Loucy (cell line): ENCODE data around the gene DOC2A.
"Not testable (repeated sequence)": the region's sequence is repeated elsewhere in the genome, so short reads cannot be mapped to it uniquely, and the experiment has no call there.

Experiments
- H2AFZ ChIP-seq: fragments of 200-600 bp; sonication (generic); 2 replicates; pipeline ENCODE4 v1.6.0; 2016; ENCODE audit warnings: antibody characterized with exemption, mild to moderate bottlenecking, low read length, moderate library complexity
- H3F3A ChIP-seq: fragments of 200-600 bp; 2 replicates; pipeline ENCODE4 v1.6.0; 2016; ENCODE audit warnings: antibody characterized with exemption, low read depth, mild to moderate bottlenecking
- H3K27me3 ChIP-seq: fragments of 200-600 bp; sonication (generic); 2 replicates; pipeline ENCODE4 v1.6.1; 2014; ENCODE audit warnings: low read length, mild to moderate bottlenecking; ENCODE audit not compliant: insufficient read depth, poor library complexity, severe bottlenecking
- H3K36me3 ChIP-seq: fragments of 200-600 bp; sonication (generic); 2 replicates; pipeline ENCODE4 v1.6.1; 2016; ENCODE audit warnings: low read length; ENCODE audit not compliant: insufficient read depth
- H3K4me1 ChIP-seq: fragments of 200-600 bp; sonication (generic); 2 replicates; pipeline ENCODE4 v1.5.1; 2014; ENCODE audit warnings: low read length, mild to moderate bottlenecking; ENCODE audit not compliant: insufficient read depth, poor library complexity, severe bottlenecking
- H3K4me2 ChIP-seq: fragments of 200-600 bp; sonication (generic); 2 replicates; pipeline ENCODE4 v1.6.0; 2014; ENCODE audit warnings: antibody characterized with exemption, low read length, low read depth, mild to moderate bottlenecking; ENCODE audit not compliant: poor library complexity, severe bottlenecking
- H3K4me3 ChIP-seq: fragments of 200-600 bp; sonication (generic); 2 replicates; pipeline ENCODE4 v1.5.1; 2014; ENCODE audit warnings: low read length, mild to moderate bottlenecking, mixed read lengths; ENCODE audit not compliant: poor library complexity, severe bottlenecking
- H3K79me2 ChIP-seq: fragments of 200-600 bp; sonication (generic); 2 replicates; pipeline ENCODE4 v1.6.1; 2014; ENCODE audit warnings: low read length; ENCODE audit not compliant: insufficient read depth
- H3K9ac ChIP-seq: fragments of 200-600 bp; sonication (generic); 2 replicates; pipeline ENCODE4 v1.6.0; 2014; ENCODE audit warnings: mild to moderate bottlenecking, low read depth, low read length, moderate library complexity; ENCODE audit not compliant: poor library complexity, severe bottlenecking
- H3K9me2 ChIP-seq: fragments of 200-600 bp; sonication (generic); replicated peaks from 2 replicates; pipeline ENCODE4 v1.6.1; 2016; ENCODE audit warnings: low read depth, low read length, mixed read lengths
- H3K9me3 ChIP-seq: fragments of 200-600 bp; sonication (generic); 2 replicates; pipeline ENCODE4 v1.6.1; 2014; ENCODE audit warnings: mild to moderate bottlenecking, antibody characterized with exemption, low read length, low read depth; ENCODE audit not compliant: insufficient read depth
- H4K20me1 ChIP-seq: fragments of 200-600 bp; sonication (generic); 2 replicates; pipeline ENCODE4 v1.6.0; 2014; ENCODE audit warnings: antibody characterized with exemption, low read length, mild to moderate bottlenecking; ENCODE audit not compliant: insufficient read depth, poor library complexity, severe bottlenecking
- EZH2phosphoT487 ChIP-seq: fragments of 200-600 bp; IDR thresholded peaks from 2 replicates; pipeline ENCODE4 v1.6.1; 2018; ENCODE audit warnings: antibody characterized with exemption, mild to moderate bottlenecking, moderate library complexity, borderline replicate concordance
- TF ChIP-seq, protein P1 (sequence below): fragments of 200-600 bp; sonication (generic); conservative IDR thresholded peaks from 2 replicates; pipeline ENCODE4 v1.5.1; 2014; ENCODE audit warnings: mild to moderate bottlenecking, antibody characterized with exemption, low read length

The DOC2A gene

DNA sequence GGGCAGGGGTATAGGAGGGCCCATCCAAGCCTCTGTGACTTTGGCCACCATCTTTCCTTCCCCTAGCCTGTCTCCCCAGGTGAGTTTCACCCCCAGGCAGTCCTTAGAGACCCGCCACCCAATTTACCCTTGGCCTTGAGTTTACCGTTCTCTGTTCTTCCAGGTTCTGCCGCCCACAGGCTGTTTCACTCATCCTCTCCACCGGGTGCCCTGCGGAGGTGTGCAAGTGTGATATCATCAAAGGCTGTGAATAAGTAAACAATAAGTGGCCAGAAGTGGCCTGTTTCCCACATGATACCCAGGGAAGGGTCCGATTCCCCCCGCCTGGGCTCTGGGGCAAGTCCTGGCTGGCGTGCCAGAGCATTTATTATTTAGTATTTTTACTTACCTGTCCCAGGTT, 35.4 kb upstream of the DOC2A start:
- Histone ChIP-seq H3K9me2 (no peaks in the 10 kb centered on the region), H3K9me3 (no peaks in the 10 kb centered on the region), H4K20me1 (no peaks in the 10 kb centered on the region), H3K4me3 (no peak overlapping the region), H3F3A (no peaks in the 10 kb centered on the region), H3K27me3 (no peaks in the 10 kb centered on the region), H2AFZ (no peak overlapping the region), H3K79me2 (no peaks in the 10 kb centered on the region), H3K4me1 (no peaks in the 10 kb centered on the region), H3K36me3 (no peaks in the 10 kb centered on the region), H3K4me2 (no peak overlapping the region), H3K9ac (no peak overlapping the region)
- TF ChIP-seq, protein P1, sequence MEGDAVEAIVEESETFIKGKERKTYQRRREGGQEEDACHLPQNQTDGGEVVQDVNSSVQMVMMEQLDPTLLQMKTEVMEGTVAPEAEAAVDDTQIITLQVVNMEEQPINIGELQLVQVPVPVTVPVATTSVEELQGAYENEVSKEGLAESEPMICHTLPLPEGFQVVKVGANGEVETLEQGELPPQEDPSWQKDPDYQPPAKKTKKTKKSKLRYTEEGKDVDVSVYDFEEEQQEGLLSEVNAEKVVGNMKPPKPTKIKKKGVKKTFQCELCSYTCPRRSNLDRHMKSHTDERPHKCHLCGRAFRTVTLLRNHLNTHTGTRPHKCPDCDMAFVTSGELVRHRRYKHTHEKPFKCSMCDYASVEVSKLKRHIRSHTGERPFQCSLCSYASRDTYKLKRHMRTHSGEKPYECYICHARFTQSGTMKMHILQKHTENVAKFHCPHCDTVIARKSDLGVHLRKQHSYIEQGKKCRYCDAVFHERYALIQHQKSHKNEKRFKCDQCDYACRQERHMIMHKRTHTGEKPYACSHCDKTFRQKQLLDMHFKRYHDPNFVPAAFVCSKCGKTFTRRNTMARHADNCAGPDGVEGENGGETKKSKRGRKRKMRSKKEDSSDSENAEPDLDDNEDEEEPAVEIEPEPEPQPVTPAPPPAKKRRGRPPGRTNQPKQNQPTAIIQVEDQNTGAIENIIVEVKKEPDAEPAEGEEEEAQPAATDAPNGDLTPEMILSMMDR, result no peak
- no peak for TF ChIP-seq EZH2phosphoT487

GRCh38 chr16:30041841-30042240, 31.0 kb upstream of the DOC2A start:
- Histone ChIP-seq H2AFZ (no peak overlapping the region), H3K79me2 (no peaks in the 10 kb centered on the region), H3K36me3 (no peaks in the 10 kb centered on the region), H3K4me3 (no peak overlapping the region), H3K9me3 (no peaks in the 10 kb centered on the region), H4K20me1 (no peaks in the 10 kb centered on the region), H3K4me2 (no peak overlapping the region), H3K9ac (no peak overlapping the region), H3K9me2 (no peaks in the 10 kb centered on the region), H3K4me1 (no peaks in the 10 kb centered on the region), H3F3A (no peaks in the 10 kb centered on the region), H3K27me3 (no peaks in the 10 kb centered on the region)
- TF ChIP-seq, protein P1, result no peak; the same call in none of the 2 replicates
- no peak for TF ChIP-seq EZH2phosphoT487

DNA sequence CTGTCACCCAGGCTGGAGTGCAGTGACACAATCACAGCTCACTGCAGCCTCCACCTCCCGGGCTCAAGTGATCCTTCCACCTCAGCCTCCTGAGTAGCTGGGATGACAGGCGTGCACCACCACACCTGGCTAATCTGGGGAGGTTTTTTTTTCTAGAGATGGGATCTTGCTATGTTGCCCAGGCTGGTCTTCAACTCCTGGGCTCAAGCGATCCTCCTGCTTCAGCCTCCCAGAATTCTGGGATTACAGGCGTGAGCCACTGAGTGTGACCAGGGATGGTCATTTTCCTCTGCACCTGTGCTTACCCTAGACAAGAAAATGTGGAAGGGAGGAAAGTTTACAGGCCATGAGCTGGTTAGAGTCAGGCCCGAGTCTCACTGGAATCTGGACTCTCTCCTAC, 29.9 kb upstream of the DOC2A start:
- not testable (repeated sequence) for H4K20me1 ChIP-seq, H3K79me2 ChIP-seq, H3F3A ChIP-seq

GRCh38 chr16:30040221-30040620, 29.4 kb upstream of the DOC2A start:
- H3K79me2 ChIP-seq, result no peaks in the 10 kb centered on the region
- H3F3A ChIP-seq, result no peaks in the 10 kb centered on the region
- no peaks in the 10 kb centered on the region for H3K4me1 ChIP-seq
- no peak overlapping the region for H3K4me3 ChIP-seq
- H3K9me2 ChIP-seq, result no peaks in the 10 kb centered on the region
- no peaks in the 10 kb centered on the region for H4K20me1 ChIP-seq
- H3K9ac ChIP-seq, result no peak overlapping the region
- no peak overlapping the region for H2AFZ ChIP-seq
- H3K4me2 ChIP-seq, result no peak overlapping the region
- no peaks in the 10 kb centered on the region for H3K27me3 ChIP-seq
- no peaks in the 10 kb centered on the region for H3K36me3 ChIP-seq
- TF ChIP-seq, protein P1, result no peak
- TF ChIP-seq EZH2phosphoT487, result no peak
- no peaks in the 10 kb centered on the region for H3K9me3 ChIP-seq

More for the DNA sequence above, 29.9 kb upstream of the DOC2A start:
- not testable (repeated sequence) for H2AFZ ChIP-seq, H3K9me2 ChIP-seq, H3K4me1 ChIP-seq, H3K4me3 ChIP-seq, H3K4me2 ChIP-seq, H3K27me3 ChIP-seq, H3K36me3 ChIP-seq, H3K9ac ChIP-seq, H3K9me3 ChIP-seq
